NCI-H524 (cell line): ENCODE measurements around the gene TLCD5.

Source experiments
- DNase-seq, 2 experiments: peaks; one replicate each; lab custom pipeline; 2025; lab: John Stamatoyannopoulos, UW

The TLCD5 gene

GRCh38 chr11:120307476-120307875, 17.6 kb upstream of the TLCD5 start:
- DNase-seq, result no peak

GRCh38 chr11:120308081-120308480, 17.0 kb upstream of the TLCD5 start:
- DNase-seq, result no peak

- DNase-seq, result no peak
These were observed 14.2 kb upstream of the TLCD5 start for GRCh38 chr11:120310870-120311269.

- no peak for DNase-seq
These were observed 10.2 kb upstream of the TLCD5 start for GRCh38 chr11:120314861-120315260.

- no peak for DNase-seq
These were observed 8.0 kb upstream of the TLCD5 start for GRCh38 chr11:120316880-120317688.

GRCh38 chr11:120317689-120318480, 7.2 kb upstream of the TLCD5 start:
- DNase-seq, result no peak

- DNase-seq, result no peak
These were observed 6.2 kb upstream of the TLCD5 start for GRCh38 chr11:120318906-120319305.

GRCh38 chr11:120326228-120326627, 1.1 kb downstream of the TLCD5 start:
- no peak for DNase-seq

GRCh38 chr11:120326845-120327281, 1.8 kb downstream of the TLCD5 start:
- no peak for DNase-seq

- DNase-seq, result no peak
These were observed 2.2 kb downstream of the TLCD5 start for GRCh38 chr11:120327311-120327710.

- no peak for DNase-seq
These were observed 4.5 kb downstream of the TLCD5 start for GRCh38 chr11:120329556-120329955.

GRCh38 chr11:120330045-120330444, 4.9 kb downstream of the TLCD5 start:
- DNase-seq, result no peak

GRCh38 chr11:120331301-120331996, 6.3 kb downstream of the TLCD5 start:
- DNase-seq, result no peak

- DNase-seq, result no peak
These were observed 8.0 kb downstream of the TLCD5 start for GRCh38 chr11:120332822-120333716.

- no peak for DNase-seq
These were observed 8.7 kb downstream of the TLCD5 start for GRCh38 chr11:120333801-120334200.

- DNase-seq, result no peak
These were observed 9.2 kb downstream of the TLCD5 start for GRCh38 chr11:120334332-120334731.

- peak; percentile 39 to 69 for DNase-seq
These were observed 9.9 kb downstream of the TLCD5 start for GRCh38 chr11:120334894-120335462.

- no peak for DNase-seq
These were observed 10.4 kb downstream of the TLCD5 start for GRCh38 chr11:120335556-120335907.

GRCh38 chr11:120335908-120336640, 11.0 kb downstream of the TLCD5 start, which contains the start of gene ARHGEF12:
Gene ARHGEF12, plus strand, starts transcription at chr11:120336413. Its CDS starts 831 bp downstream, at chr11:120337244.
- DNase-seq, result peak; percentile 88 to 91

- peak in 1 of 2 experiments; percentile 41 for DNase-seq
These were observed 11.7 kb downstream of the TLCD5 start for GRCh38 chr11:120336641-120337354.
